ENCODE data around the gene RPF1. TPM values are rescaled to one million over a fixed set of nuclear protein-coding genes. Genes with fewer than 3 reads are reported as not detected.

RPF1 gene
- polyA plus RNA-seq, 1 experiment: 17.1 TPM

DNA sequence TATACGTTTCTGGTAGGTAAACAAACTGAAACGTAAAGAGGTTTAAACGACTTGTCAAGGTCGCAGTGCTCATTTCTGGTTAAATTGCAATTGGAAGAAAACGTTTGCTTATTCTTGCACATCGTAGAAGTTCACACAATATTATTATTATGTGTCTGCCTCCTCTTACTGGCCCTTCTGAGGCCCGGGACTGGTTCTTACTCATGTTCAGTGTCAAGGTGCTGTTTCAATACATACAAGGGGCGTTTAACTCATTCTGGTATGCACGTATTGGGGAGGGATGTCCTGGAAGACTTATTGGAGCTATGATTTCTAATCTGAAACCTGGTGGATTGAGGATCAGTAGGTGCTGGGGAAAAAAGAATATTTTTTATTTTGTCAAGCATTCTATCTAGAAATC is 932 bp downstream of the RPF1 start:
- Histone ChIP-seq H3K36me3 (ENCODE audit: control insufficient read depth, insufficient read depth, low read length) (no peaks in the 10 kb centered on the region), H3K27me3 (ENCODE audit: control insufficient read depth, insufficient read depth, low read length) (no peaks in the 10 kb centered on the region), H3K4me3 (ENCODE audit: low read depth, low read length) (peak overlapping the region; percentile 90)
- ChIA-PET CTCF (interaction anchor here (0.7 to 3.8 kb wide), 6 partner anchors 37 to 465 kb away, joined by 3 to 14 read pairs (median 4); no protein-coding TSS in a partner anchor), POLR2A (interaction anchor here (0.6 to 0.7 kb wide), 2 partner anchors 38 to 1228 kb away, joined by 3 read pairs; partner anchors contain the start of gene ZNHIT6)
- no peak for DNase-seq (ENCODE audit: low read depth)
- TF ChIP-seq, protein P1, sequence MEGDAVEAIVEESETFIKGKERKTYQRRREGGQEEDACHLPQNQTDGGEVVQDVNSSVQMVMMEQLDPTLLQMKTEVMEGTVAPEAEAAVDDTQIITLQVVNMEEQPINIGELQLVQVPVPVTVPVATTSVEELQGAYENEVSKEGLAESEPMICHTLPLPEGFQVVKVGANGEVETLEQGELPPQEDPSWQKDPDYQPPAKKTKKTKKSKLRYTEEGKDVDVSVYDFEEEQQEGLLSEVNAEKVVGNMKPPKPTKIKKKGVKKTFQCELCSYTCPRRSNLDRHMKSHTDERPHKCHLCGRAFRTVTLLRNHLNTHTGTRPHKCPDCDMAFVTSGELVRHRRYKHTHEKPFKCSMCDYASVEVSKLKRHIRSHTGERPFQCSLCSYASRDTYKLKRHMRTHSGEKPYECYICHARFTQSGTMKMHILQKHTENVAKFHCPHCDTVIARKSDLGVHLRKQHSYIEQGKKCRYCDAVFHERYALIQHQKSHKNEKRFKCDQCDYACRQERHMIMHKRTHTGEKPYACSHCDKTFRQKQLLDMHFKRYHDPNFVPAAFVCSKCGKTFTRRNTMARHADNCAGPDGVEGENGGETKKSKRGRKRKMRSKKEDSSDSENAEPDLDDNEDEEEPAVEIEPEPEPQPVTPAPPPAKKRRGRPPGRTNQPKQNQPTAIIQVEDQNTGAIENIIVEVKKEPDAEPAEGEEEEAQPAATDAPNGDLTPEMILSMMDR (IDR thresholded peaks at IDR 0.05; ENCODE audit: insufficient read depth, low read depth, low read length): no peak

GRCh38 chr1:84480650-84481049 is 1.6 kb downstream of the RPF1 start:
- TF ChIP-seq, protein P1 (IDR thresholded peaks at IDR 0.05; ENCODE audit: insufficient read depth, low read depth, low read length): no peak
- no peak for DNase-seq (ENCODE audit: low read depth)
- ChIA-PET CTCF (interaction anchor here (0.9 to 3.8 kb wide), 6 partner anchors 38 to 273 kb away, joined by 3 to 14 read pairs (median 4); no protein-coding TSS in a partner anchor), POLR2A (no interaction called here)
- H3K27me3 ChIP-seq (ENCODE audit: control insufficient read depth, insufficient read depth, low read length): no peaks in the 10 kb centered on the region
- no peak overlapping the region for H3K4me3 ChIP-seq (ENCODE audit: low read depth, low read length)
- no peaks in the 10 kb centered on the region for H3K36me3 ChIP-seq (ENCODE audit: control insufficient read depth, insufficient read depth, low read length)

- Histone ChIP-seq H3K4me3 (ENCODE audit: low read depth, low read length) (no peak overlapping the region), H3K36me3 (ENCODE audit: control insufficient read depth, insufficient read depth, low read length) (no peaks in the 10 kb centered on the region), H3K27me3 (ENCODE audit: control insufficient read depth, insufficient read depth, low read length) (no peaks in the 10 kb centered on the region)
- TF ChIP-seq, protein P1 (IDR thresholded peaks at IDR 0.05; ENCODE audit: insufficient read depth, low read depth, low read length): no peak
- ChIA-PET POLR2A (no interaction called here), CTCF (interaction anchor here (1.3 to 3.8 kb wide), 2 partner anchors 123 to 272 kb away, joined by 3 to 14 read pairs; no protein-coding TSS in a partner anchor)
- DNase-seq (ENCODE audit: low read depth): no peak
These were observed 2.3 kb downstream of the RPF1 start for GRCh38 chr1:84481317-84481716.

- TF ChIP-seq, protein P1 (IDR thresholded peaks at IDR 0.05; ENCODE audit: insufficient read depth, low read depth, low read length): no peak
- ChIA-PET CTCF (no interaction called here), POLR2A (no interaction called here)
- H3K36me3 ChIP-seq (ENCODE audit: control insufficient read depth, insufficient read depth, low read length): peaks cover 8% of the 10 kb centered on the region
- no peak overlapping the region for H3K4me3 ChIP-seq (ENCODE audit: low read depth, low read length)
- DNase-seq (ENCODE audit: low read depth): no peak
- no peaks in the 10 kb centered on the region for H3K27me3 ChIP-seq (ENCODE audit: control insufficient read depth, insufficient read depth, low read length)
These were observed 9.0 kb downstream of the RPF1 start for GRCh38 chr1:84488107-84488506.

- POLR2A ChIA-PET: no interaction called here
- CTCF ChIA-PET: no interaction called here
- Histone ChIP-seq H3K27me3 (ENCODE audit: control insufficient read depth, insufficient read depth, low read length) (no peaks in the 10 kb centered on the region), H3K4me3 (ENCODE audit: low read depth, low read length) (no peak overlapping the region), H3K36me3 (ENCODE audit: control insufficient read depth, insufficient read depth, low read length) (peaks cover 8% of the 10 kb centered on the region)
- TF ChIP-seq, protein P1 (IDR thresholded peaks at IDR 0.05; ENCODE audit: insufficient read depth, low read depth, low read length): no peak
- DNase-seq (ENCODE audit: low read depth): no peak
These were observed 10.7 kb downstream of the RPF1 start for GRCh38 chr1:84489766-84490165.

Measured in BJ (cell line).